ENCODE measurements around the gene GH1.
"Not testable (repeated sequence)": the region's sequence is repeated elsewhere in the genome, so short reads cannot be mapped to it uniquely, and the experiment has no call there.

GRCh38 chr17:63874061-63874626 lies 44.5 kb downstream of the GH1 start:
- TF ChIP-seq CTCF (IDR thresholded peaks at IDR 0.05; ENCODE audit: low read depth, low read length, poor library complexity, severe bottlenecking); EZH2phosphoT487 (IDR thresholded peaks at IDR 0.05; ENCODE audit: borderline replicate concordance, low read length): not testable (repeated sequence)
